Esophagus squamous epithelium (tissue), 5 donors: ENCODE data around the gene MSMP. TPM values are rescaled to one million over a fixed set of nuclear protein-coding genes. Genes with fewer than 3 reads are reported as not detected.
A peak's percentile ranks its signal among the peaks of the same experiment; 100 is the strongest.

Source experiments
- DNase-seq: peaks from one replicate; lab custom pipeline; 2025; lab: John Stamatoyannopoulos, UW
- H3K27ac ChIP-seq, 4 donors: fragments of 200-600 bp; sonication (generic); one replicate each; pipeline ENCODE4 v1.5.1; 2016 to 2019; ENCODE audit warnings: mild to moderate bottlenecking in 1 of 4
- H3K27me3 ChIP-seq, 4 donors: fragments of 200-600 bp; sonication (generic); 1 replicate in 3 of 4; 2 replicates in 1 of 4; pipeline versions ENCODE4 v1.5.1 to v1.6.0; 2017 to 2021; ENCODE audit warnings: antibody characterized with exemption in 1 of 4
- H3K36me3 ChIP-seq, 3 donors: fragments of 200-600 bp; sonication (generic); one replicate each; pipeline ENCODE4 v1.5.1; 2016 to 2019
- H3K4me1 ChIP-seq, 3 donors: fragments of 200-600 bp; sonication (generic); one replicate each; pipeline ENCODE4 v1.5.1; 2017 to 2019
- H3K4me3 ChIP-seq, 4 donors: fragments of 200-600 bp; sonication (generic); 1 replicate in 3 of 4; 2 replicates in 1 of 4; pipeline ENCODE4 v1.5.1; 2016 to 2019; ENCODE audit warnings: mild to moderate bottlenecking in 2 of 4, moderate library complexity in 1 of 4
- H3K9me3 ChIP-seq, 3 donors: fragments of 200-600 bp; sonication (generic); one replicate each; pipeline ENCODE4 v1.5.1; 2016 to 2019
- CTCF ChIP-seq, 6 experiments: fragments of 450-650 bp in 4 of 6; fragments of 200-600 bp in 2 of 6; sonication (generic) in 2 of 6; IDR thresholded peaks; one replicate each; pipeline ENCODE4 v1.5.1; 2016 to 2019; ENCODE audit warnings: antibody characterized with exemption in 6 of 6, mild to moderate bottlenecking in 4 of 6, moderate library complexity in 4 of 6
- POLR2A ChIP-seq, 4 donors: fragments of 450-650 bp; IDR thresholded peaks; one replicate each; pipeline ENCODE4 v1.6.1; 2017; ENCODE audit warnings: antibody characterized with exemption in 4 of 4, mild to moderate bottlenecking in 4 of 4, moderate library complexity in 3 of 4
- WGBS, 2 donors: methylation state at CpG; one replicate each; pipeline ENCODE4 v1.1.5; 2018; 5-methylcytosine and 5-hydroxymethylcytosine counted together
- intact Hi-C: fragments of 100-400 bp; cut with DNase I; formaldehyde crosslinking; loops from one replicate; pipeline ENCODE4 v1.15.0; 2022
- total RNA-seq, 4 donors: library from RNA; depleted of rRNA; stranded (reverse); fragments of >200 nt; gene quantifications; one replicate each; pipeline ENCODE4 v1.1.0, GENCODE V29; 2016
- donor health status: DM: yes; HTN: yes; CAD: no.

MSMP gene
- total RNA-seq, 4 donors from 2014 or later = not detected

- H3K9me3 ChIP-seq = no peaks in the 10 kb centered on the region
- H3K36me3 ChIP-seq = peaks cover 15 to 49% (median 26%) of the 10 kb centered on the region in 3 donors
- peak overlapping the region; percentile 83 to 99 (median 90) for H3K4me3 ChIP-seq
- no peak for TF ChIP-seq POLR2A (IDR thresholded peaks at IDR 0.05)
- TF ChIP-seq CTCF (IDR thresholded peaks at IDR 0.05) = no peak
- H3K27ac ChIP-seq = peak overlapping the region; percentile 90 to 97 (median 94)
- H3K4me1 ChIP-seq = peaks cover 34 to 55% (median 34%) of the 10 kb centered on the region in 3 donors
- no peaks in the 10 kb centered on the region for H3K27me3 ChIP-seq
- WGBS, 2 donors = 0 to 4% methylated on average over 7 to 15 of the region's 19 CpGs
- intact Hi-C loops = no loop called here
- no peak for DNase-seq
Measured at GRCh38 chr9:35749515-35750255, 4.4 kb downstream of the MSMP start.

GRCh38 chr9:35748858-35749514 lies 5.1 kb downstream of the MSMP start, which contains the start of the genes GBA2 and RGP1:
Gene GBA2, minus strand, starts transcription at chr9:35749228. Its CDS starts 524 bp downstream, at chr9:35748704.
Gene RGP1, plus strand, starts transcription at chr9:35749287. Its CDS starts 469 bp downstream, at chr9:35749756.
- Histone ChIP-seq H3K36me3 (peaks cover 14 to 49% (median 26%) of the 10 kb centered on the region in 3 donors), H3K9me3 (no peaks in the 10 kb centered on the region), H3K4me3 (peak within 1 kb of the TSS; percentile 83 to 99 (median 90)), H3K27ac (peak within 1 kb of the TSS; percentile 90 to 97 (median 94)), H3K4me1 (peaks cover 34 to 61% (median 34%) of the 10 kb centered on the region in 3 donors), H3K27me3 (no peaks in the 10 kb centered on the region)
- no peak for DNase-seq
- WGBS, 2 donors = 0% methylated on average over 4 of the region's 69 CpGs; no CpG with 5 or more reads in 1 of the 2 donors
- TF ChIP-seq POLR2A (IDR thresholded peaks at IDR 0.05) = peak in 2 of 4 donors; percentile 75 to 78
- TF ChIP-seq CTCF (IDR thresholded peaks at IDR 0.05) = peak in 2 of 6 experiments; percentile 5 to 13
- intact Hi-C loops = no loop called here

GRCh38 chr9:35748242-35748857 lies 5.7 kb downstream of the MSMP start:
- Histone ChIP-seq H3K9me3 (no peaks in the 10 kb centered on the region), H3K27ac (peak overlapping the region; percentile 90 to 97 (median 94)), H3K36me3 (peaks cover 14 to 49% (median 26%) of the 10 kb centered on the region in 3 donors), H3K4me3 (peak overlapping the region; percentile 83 to 99 (median 90)), H3K27me3 (no peaks in the 10 kb centered on the region), H3K4me1 (peaks cover 34 to 61% (median 34%) of the 10 kb centered on the region in 3 donors)
- no peak for TF ChIP-seq CTCF (IDR thresholded peaks at IDR 0.05)
- no peak for TF ChIP-seq POLR2A (IDR thresholded peaks at IDR 0.05)
- WGBS, 2 donors = 0 to 2% methylated on average over 6 to 12 of the region's 24 CpGs
- DNase-seq = no peak
- intact Hi-C loops = no loop called here

GRCh38 chr9:35746583-35746982 lies 7.5 kb downstream of the MSMP start:
- peaks cover 34 to 61% (median 34%) of the 10 kb centered on the region in 3 donors for H3K4me1 ChIP-seq
- H3K27ac ChIP-seq = peak overlapping the region in 1 of 4 donors; percentile 95
- DNase-seq = no peak
- WGBS, 2 donors = 25 to 29% methylated on average over 3 of the region's 3 CpGs
- H3K27me3 ChIP-seq = no peaks in the 10 kb centered on the region
- H3K9me3 ChIP-seq = no peaks in the 10 kb centered on the region
- TF ChIP-seq CTCF (IDR thresholded peaks at IDR 0.05) = no peak
- no peak for TF ChIP-seq POLR2A (IDR thresholded peaks at IDR 0.05)
- intact Hi-C loops = no loop called here
- H3K36me3 ChIP-seq = peaks cover 10 to 49% (median 23%) of the 10 kb centered on the region in 3 donors
- peak overlapping the region; percentile 83 to 99 (median 90) for H3K4me3 ChIP-seq
